ENCODE results near the gene NXN.

DNA sequence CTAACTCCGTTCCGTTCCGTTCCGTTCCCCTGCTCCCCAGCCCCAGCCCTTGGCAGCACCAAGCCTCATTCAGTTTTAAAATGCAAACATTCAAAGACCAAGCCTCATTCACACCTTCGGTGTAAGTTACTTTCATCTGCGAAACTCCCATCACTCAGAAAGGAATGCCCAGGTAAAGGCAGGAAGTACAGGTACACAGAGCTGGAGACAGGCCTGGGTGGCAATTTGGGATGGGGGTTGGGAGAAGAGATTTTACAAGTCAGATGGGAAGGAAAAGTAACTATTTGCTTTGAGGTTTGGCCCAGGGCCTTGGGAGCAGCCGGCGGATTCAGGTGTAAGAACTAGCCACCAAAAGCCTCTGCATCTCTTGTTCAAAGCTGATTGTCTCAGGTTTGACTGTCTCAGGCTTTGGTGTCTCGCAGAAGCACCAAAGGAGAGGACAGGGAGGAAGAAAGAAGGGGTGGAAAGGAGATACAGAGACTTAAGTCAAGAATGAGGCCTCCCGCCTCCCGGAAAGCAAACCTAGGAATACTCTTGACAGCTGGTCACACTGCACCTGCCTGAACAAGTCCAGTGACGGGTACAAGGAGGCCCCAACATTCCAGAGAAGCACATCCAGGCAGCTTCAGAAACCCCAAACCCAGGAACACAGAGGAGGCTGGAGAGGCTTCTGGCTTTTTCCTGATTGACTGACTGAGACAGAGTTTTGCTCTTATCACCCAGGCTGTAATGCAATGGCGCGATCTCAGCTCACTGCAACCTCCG, 54.7 kb downstream of the NXN start:
- no peak for TF ChIP-seq POLR2A (IDR thresholded peaks at IDR 0.05; ENCODE audit: low read depth, low read length)
- no peak for TF ChIP-seq TAF1 (IDR thresholded peaks at IDR 0.05; ENCODE audit: borderline replicate concordance, low read depth, low read length)
- TF ChIP-seq POLR2AphosphoS5 (IDR thresholded peaks at IDR 0.05; ENCODE audit: low read depth, low read length) = no peak
